NCI-H510A treated with DMSO at 0.1 percent for 48 hours (cell line): ENCODE data around the gene C12orf60.

ENCODE experiments used
- DNase-seq: peaks from one replicate; lab custom pipeline; 2025; lab: John Stamatoyannopoulos, UW

Gene C12orf60

DNA sequence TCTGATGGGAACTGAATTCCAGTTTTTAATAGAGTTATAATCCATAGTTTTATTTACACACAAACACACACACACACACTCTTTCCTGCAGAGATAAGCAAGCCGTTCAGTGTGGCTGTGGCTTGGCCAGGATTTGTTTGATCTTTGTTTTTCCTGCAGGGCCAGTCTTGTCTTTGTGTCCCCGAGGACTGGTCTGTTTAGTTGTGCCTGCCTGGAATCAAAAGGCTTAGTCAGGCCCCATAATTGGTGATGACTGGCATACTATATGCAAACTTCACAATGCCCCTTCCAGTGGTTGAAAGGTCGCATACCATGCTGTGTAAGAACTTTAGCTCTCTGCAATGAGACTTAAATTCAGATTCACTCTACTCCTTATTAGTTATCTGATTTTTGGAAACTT, 26.2 kb upstream of the C12orf60 start:
- DNase-seq = no peak

DNA sequence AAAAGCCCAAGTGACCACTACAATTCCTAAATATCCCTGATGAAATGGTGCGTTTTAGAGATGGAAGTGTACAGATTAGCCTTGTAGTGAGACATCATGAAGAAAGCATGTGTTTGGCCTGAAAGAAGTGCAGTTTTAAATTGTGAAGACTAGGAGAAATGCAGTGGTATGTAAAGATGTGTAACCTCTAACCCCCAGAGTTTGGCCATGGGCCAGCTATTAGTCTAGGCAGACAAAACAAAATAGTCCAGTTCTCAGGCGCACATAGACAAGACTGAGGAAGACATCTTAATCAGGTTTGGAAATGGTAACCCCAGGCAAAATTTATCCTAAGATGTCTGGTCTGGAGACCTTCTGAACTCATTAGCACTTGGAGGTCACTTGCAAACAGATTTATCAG, 23.6 kb upstream of the C12orf60 start:
- DNase-seq = no peak

DNA sequence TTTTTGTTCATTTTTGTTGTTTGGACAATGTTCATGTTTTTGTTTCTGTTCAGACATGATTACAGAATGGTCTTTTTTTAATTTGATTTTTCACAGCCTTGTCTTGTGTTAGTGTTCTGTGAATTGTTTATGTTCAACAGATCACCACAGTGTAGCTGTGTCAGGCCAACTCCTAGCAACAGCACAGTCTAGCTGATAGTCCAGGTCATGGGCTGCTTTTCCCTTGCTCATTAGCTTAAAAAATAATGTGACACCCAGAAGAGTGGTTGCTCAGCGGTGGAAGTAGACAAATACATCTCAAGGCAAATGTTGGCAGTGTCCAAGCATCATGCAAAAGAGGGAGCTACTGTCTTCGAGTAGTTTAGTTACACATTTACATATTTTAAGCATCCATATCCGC, 22.6 kb upstream of the C12orf60 start:
- DNase-seq = no peak

- no peak for DNase-seq
Observed at GRCh38 chr12:14781563-14781962, 21.9 kb upstream of the C12orf60 start.

GRCh38 chr12:14782756-14783155, 20.7 kb upstream of the C12orf60 start:
- DNase-seq = no peak

GRCh38 chr12:14784471-14784870, 19.0 kb upstream of the C12orf60 start:
- DNase-seq = no peak

- no peak for DNase-seq
Observed at GRCh38 chr12:14785568-14785967, 17.9 kb upstream of the C12orf60 start.

DNA sequence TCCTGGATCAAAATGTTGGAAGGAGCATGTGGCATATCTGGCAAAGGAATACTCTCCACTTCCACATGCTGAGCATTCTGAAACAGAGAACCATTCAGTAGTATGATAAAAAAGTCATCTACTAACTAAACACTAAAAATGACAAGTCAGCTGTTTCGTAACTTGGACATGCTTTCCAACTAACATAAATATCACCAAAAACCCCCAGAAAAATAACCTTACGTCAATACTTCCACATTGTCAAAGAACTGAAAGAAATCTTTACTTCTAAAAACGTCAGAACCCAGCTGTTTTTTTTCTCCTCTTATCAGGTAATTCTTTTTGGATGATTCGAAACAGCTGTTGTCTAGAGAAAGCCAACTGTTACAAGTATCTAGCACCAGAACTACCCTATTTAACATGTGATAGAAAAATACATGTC, 8.4 kb upstream of the C12orf60 start:
- DNase-seq = no peak

DNA sequence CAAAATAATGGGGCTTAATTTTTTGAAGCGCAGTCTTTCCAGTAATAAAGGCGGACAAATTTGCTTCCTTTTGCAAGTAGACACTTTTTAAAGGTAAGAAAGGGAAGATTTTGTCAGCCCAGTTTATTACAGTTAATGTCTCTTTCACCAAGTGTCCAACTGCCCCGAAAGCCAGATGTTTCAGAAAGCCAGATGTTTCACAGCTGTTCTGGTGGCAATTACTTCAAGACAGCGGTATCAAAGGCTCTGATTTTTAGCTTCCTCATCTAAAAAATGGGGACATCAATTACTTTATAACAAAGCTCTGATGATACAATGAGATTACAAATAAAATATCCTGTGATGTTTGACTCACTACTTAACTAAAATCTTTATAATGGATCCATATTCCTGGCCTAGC, 1.2 kb upstream of the C12orf60 start:
- DNase-seq = no peak

- no peak for DNase-seq
Observed at GRCh38 chr12:14802721-14803010, 804 bp upstream of the C12orf60 start.

GRCh38 chr12:14803830-14804160, 325 bp downstream of the C12orf60 start:
- DNase-seq = no peak

GRCh38 chr12:14810167-14810952, 6.9 kb downstream of the C12orf60 start:
- DNase-seq = no peak

- DNase-seq = peak; percentile 3
Observed at GRCh38 chr12:14810953-14811483, 7.5 kb downstream of the C12orf60 start.

DNA sequence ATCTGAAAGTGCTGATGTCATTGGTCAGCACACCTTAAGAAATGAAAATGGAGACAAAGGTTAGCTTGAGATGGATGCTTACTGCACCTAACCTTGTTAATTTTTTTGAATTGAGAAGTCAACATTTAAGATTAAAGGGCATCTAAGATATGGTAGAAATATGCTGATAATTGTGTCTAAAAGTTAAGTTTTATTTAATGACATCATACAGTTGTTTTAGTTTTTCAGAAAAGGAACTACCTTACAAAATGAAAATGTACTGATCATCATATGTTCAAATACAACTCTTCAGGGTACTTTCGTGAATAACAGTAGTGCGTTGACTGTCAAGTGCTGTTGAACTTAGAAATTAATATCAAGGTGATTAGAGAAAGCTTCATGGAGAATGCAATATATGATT, 8.0 kb downstream of the C12orf60 start:
- no peak for DNase-seq

DNA sequence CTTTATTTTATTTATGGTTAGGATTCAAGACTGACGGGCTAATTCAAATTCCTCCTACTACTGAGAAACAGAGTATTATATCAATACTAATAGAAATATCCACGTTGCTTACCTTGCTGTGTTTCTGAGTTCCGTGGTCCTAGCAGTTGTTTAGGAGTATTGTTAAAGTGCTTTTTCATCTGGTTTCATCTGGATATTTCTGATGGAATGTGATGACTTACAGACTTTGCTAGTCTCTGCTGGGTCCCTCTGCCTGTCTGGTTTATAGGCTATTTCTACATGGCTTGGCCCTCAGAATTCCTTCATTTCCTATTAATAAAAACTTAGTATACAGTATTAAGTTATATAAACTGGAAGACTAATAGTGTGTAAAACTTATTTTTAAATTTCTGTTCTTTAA, 10.5 kb downstream of the C12orf60 start, which contains the start of gene SMCO3:
Gene SMCO3, minus strand, starts transcription at position 169 of the 400 bp plus-strand sequence. CDS start 7,502 bp downstream, outside the sequence.
- DNase-seq = no peak

DNA sequence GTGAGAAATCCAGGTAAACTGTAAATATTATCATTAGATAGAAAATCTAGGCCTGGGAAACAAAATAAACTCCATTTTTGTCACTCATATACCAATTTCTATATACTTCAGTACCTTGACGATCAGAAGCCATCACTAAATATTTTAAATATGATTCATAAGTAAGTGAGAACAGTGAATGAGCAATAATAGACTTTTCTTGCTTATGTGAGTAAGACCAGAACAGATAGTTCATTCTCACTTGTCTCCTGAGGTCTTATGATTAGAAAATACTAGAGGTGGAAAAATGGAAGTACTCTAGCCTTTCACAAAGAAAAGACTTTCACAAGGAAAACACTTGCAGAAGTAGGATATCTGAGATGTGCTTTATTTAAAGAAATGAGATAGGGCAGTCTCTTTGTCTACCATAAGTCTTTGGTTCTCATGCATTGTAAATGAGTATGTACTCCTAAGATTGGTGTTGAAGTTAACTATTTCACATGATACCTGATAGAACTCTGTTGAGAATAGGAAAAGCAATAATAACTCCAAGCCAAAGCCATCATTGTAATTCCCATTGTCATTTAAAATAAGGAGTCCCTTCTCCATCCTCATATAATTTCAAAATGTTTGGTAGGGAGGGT, 20.7 kb downstream of the C12orf60 start:
- DNase-seq = no peak

DNA sequence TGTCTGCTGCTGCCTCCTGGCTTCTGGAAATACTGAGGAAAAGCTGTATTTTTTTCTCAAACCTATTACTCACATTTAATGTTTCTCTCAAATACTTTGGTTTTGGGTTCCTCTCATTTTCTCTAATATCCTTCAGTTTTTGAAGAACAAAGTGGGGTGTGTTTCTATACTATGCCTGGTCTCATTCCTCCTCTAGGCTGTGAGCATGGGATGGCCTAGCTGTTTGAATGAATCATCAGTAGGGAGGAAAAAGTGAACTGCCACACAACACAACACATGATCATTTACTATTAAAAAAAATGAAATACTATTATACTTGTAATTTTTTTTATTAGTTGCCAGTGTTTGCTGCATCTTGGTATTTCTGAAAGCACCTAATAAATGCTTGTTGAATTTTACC, 21.8 kb downstream of the C12orf60 start:
- DNase-seq = no peak

DNA sequence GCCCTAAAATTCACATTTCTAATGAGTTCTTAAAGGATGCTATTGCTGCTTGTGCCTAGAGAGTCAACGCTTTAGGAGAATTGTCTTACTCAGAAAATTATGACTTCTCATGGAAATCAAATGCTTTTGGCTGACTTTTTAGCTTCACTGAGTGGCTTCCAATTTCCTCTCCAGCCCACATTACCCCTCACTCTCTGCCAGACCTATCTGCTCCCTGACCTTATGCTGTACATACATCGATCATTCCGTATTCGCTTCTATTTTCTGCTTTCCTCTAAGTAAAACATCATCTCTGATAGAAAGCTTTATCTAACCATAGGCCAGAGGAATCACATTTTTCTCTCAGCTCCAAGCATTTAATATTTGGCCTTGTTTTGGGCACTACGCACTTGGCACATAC, 23.0 kb downstream of the C12orf60 start:
- DNase-seq = no peak

GRCh38 chr12:14827043-14827442, 23.6 kb downstream of the C12orf60 start:
- no peak for DNase-seq

DNA sequence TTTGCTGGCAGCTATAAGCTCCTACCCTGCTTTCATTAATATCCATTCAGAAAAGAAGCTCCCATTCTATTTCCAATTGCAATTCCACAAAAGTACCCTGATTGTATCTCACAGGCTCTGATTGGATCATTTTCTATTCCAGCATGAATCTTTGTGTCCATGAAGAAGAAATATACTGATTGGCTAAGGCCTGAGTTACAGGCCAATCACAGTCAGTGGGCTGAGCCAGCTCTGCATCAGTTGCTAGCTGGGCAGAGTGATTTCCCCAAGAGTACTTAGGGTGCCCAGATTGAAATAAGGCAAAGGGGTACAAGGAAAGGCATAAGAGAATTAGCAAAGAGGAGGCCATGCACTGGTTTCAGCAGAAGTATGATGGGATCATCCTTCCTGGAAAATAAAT, 25.4 kb downstream of the C12orf60 start:
- no peak for DNase-seq

DNA sequence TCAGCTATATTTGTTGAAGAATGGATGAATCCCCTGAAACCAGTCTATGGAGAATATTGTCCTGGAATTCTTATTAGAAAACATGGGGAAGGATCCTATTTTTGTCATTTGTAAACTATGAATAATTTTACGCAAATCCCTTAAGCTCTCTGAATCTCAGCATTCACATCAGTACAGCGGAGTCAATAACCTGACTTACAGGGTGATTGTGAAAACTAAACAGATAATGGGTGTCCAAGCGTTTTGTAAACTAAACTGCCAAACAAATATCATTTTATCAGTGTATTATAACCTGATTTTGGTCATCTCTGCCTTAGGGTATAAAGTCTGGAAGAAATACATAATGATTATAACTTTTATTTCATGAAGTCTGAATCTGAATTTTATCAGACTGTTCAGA, 29.9 kb downstream of the C12orf60 start:
- DNase-seq = no peak

DNA sequence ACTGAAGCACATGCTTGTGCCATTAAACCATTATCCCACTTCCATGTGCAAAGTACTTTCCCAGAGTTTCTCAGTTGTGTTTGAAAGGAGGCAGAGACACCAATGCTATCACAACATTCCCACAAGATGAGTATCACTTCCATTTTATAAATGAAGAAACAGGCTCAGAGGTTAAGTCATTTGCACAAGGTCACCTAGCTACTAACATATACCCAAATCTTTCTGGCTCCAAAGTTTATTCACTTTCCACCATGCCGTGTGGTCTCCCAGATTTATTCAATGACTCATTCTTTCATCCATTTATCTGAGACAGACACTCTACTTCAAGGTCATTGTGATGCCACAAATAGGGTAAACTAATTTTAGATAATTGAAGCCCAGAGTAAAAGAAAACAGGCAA, 30.5 kb downstream of the C12orf60 start:
- DNase-seq = no peak

- DNase-seq = no peak
Observed at GRCh38 chr12:14834509-14834908, 31.0 kb downstream of the C12orf60 start.
